Activated T-cell treated with anti-CD3 and anti-CD28 coated beads, Interleukin-2, amount 50 U/mL, for 24 hours (primary cell): ENCODE results near the gene SLC7A6OS.

Experiments
- DNase-seq: peaks from one replicate; pipeline ENCODE4 v3.0.0-alpha.2; 2020
- H3K27ac Mint-ChIP-seq: 2 replicates; pipeline ENCODE4 v1.8.0; 2020; ENCODE audit warnings: mild to moderate bottlenecking, mixed read lengths
- H3K27me3 Mint-ChIP-seq: 2 replicates; pipeline ENCODE4 v1.8.0; 2020; ENCODE audit warnings: mixed read lengths
- H3K36me3 Mint-ChIP-seq: 2 replicates; pipeline ENCODE4 v1.8.0; 2020; ENCODE audit warnings: low read depth, mixed read lengths
- H3K4me1 Mint-ChIP-seq: 2 replicates; pipeline ENCODE4 v1.8.0; 2020; ENCODE audit warnings: low read depth, mixed read lengths
- H3K4me3 Mint-ChIP-seq: 2 replicates; pipeline ENCODE4 v1.8.0; 2020; ENCODE audit warnings: mild to moderate bottlenecking, moderate library complexity, mixed read lengths
- H3K9me3 Mint-ChIP-seq: 2 replicates; pipeline ENCODE4 v1.8.0; 2020; ENCODE audit warnings: mixed read lengths

Gene SLC7A6OS

DNA sequence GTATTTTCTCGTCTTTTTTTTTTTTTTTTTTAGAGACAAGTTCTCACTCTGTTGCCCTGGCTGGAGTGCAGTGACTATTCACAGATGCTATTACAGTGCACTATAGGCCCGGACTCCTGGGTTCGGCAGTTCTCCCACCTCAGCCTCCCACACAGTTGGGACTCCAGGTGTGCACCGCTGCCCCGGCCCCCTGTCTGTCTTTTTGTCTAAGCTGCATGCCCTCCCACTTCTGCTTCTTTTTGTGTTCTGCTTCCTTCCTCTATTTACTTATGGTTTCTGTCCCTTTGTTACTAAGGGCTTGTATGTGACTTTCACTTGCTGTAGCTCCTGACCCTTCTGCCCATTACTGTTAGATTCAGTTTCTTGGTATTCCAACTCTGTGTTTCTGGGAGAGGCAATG lies 25.9 kb downstream of the SLC7A6OS start:
- DNase-seq: no peak
- no peaks in the 10 kb centered on the region for H3K27me3 Mint-ChIP-seq
- H3K36me3 Mint-ChIP-seq: peaks cover 89% of the 10 kb centered on the region

DNA sequence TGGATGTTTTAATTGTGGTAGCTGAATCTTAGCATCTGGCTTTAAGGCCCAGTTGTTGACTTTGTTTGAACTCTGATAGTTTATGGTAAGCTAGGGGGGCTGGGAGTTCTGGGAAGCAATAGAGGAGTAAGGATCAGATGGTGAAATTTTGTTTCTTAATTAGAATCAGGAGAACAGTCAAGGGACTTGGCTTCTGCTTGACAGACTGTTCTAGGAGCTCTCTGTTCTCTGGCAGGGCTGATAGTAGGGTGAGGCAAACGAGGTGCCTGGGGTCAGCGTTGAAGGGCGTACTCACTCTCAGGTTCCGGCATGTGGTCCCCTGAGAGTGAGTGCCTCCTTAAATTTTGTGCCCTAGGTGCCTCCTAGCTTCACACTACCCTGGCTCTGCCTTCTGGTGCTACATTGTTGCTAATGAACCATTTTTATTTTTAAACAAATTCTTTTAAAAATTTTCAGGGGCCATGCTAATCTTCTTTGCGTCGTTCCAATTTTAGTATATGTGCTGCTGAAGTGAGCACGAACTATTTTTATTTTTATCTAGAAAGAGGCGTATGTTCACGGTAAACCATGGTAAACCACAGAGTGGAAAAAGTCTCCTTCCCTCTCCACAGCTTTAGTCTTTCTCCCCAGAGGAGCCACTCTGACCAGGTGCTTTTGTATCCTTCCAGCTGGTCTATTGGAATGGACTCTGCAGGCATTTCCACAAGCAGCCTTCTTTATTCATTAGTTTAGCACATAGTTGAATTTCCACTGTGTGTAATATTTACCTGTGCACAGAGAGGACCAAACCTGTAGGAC lies 26.7 kb downstream of the SLC7A6OS start:
- Mint-ChIP-seq H3K27ac (peak overlapping the region; percentile 92), H3K9me3 (no peaks in the 10 kb centered on the region), H3K36me3 (peaks cover 89% of the 10 kb centered on the region), H3K4me1 (peaks cover 93% of the 10 kb centered on the region), H3K4me3 (peak overlapping the region; percentile 24), H3K27me3 (no peaks in the 10 kb centered on the region)
- no peak for DNase-seq

More for the DNA sequence above, 25.9 kb downstream of the SLC7A6OS start:
- Mint-ChIP-seq H3K9me3 (no peaks in the 10 kb centered on the region), H3K4me1 (peaks cover 94% of the 10 kb centered on the region), H3K27ac (peak overlapping the region; percentile 92), H3K4me3 (peak overlapping the region; percentile 24)

DNA sequence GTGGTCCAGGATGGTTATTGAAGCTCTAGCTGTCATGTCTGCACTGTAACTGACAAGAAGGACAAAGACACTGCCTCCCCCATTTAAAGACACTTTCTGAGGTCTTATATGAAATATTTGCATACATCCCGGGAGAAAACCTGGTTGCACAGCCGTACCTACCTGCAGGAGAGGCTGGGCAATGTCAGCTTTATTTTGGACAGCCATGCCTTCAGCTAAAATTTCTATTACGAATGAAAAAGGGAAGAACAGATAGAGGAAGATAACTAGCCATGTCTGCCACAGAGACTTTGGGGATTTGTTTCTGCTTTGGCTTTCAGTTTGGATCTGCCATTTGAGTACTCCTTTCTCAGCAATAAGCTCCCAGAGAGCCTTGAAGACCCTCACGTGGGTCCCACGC lies 27.4 kb downstream of the SLC7A6OS start:
- Mint-ChIP-seq H3K4me3 (peak overlapping the region; percentile 24), H3K36me3 (peaks cover 88% of the 10 kb centered on the region), H3K4me1 (peaks cover 88% of the 10 kb centered on the region), H3K27me3 (no peaks in the 10 kb centered on the region), H3K27ac (peak overlapping the region; percentile 92), H3K9me3 (no peaks in the 10 kb centered on the region)
- DNase-seq: no peak

DNA sequence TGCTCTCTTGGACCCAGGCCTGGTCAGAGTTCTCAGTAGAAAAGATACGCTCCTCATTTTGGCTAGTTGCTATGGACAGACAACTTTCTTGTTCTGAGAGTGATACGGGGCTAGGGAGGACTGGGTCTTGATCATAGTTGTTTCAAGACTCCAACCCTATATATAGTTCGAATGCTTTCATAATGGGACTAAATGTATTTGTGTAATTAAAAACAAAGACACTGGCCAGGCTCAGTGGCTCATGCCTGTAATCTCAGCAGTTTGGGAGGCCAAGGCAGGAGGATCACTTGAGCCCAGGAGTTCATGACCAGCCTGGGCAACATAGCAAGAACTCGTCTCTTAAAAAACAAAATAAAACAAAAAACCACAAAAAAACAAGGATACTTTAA lies 28.7 kb downstream of the SLC7A6OS start:
- Mint-ChIP-seq H3K36me3 (peaks cover 80% of the 10 kb centered on the region), H3K4me3 (no peak overlapping the region), H3K27me3 (no peaks in the 10 kb centered on the region), H3K4me1 (peaks cover 75% of the 10 kb centered on the region), H3K27ac (peak overlapping the region; percentile 92), H3K9me3 (no peaks in the 10 kb centered on the region)
- DNase-seq: no peak

DNA sequence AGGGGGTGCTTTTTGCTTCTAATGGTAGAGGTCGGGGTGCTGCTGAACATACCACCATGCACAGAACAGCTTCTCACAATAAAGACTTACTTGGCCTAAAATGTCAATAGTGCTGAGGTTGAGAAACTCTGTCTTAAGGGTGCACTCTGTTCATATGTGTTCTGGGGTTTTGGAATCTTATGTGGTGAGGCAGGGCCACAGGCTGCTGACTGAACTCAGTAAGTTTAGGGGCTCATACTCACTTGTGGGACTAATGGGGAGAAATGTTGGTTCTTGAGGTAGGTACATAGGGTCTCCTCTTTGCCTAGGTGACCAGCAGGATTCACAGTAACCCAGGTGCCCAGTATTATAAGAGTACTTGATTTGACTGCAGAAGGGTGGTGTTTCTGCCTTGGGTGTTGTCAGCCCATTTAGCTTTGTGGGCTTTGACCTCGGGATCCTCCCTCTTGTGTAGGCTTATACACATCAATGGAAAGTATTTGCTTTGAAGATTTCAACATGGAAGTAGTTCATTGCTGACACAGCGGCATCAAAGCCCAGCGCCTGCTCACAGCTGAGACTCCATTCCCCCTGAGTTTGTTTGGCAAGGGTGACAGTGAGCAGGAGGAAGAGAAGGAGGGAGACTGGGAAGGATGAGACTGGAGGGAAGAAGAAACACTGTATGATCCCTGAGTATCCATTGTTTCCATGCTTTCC lies 29.2 kb downstream of the SLC7A6OS start:
- DNase-seq: no peak
- Mint-ChIP-seq H3K4me1 (peaks cover 73% of the 10 kb centered on the region), H3K36me3 (peaks cover 81% of the 10 kb centered on the region), H3K4me3 (no peak overlapping the region), H3K9me3 (no peaks in the 10 kb centered on the region), H3K27ac (peak overlapping the region; percentile 92), H3K27me3 (no peaks in the 10 kb centered on the region)

DNA sequence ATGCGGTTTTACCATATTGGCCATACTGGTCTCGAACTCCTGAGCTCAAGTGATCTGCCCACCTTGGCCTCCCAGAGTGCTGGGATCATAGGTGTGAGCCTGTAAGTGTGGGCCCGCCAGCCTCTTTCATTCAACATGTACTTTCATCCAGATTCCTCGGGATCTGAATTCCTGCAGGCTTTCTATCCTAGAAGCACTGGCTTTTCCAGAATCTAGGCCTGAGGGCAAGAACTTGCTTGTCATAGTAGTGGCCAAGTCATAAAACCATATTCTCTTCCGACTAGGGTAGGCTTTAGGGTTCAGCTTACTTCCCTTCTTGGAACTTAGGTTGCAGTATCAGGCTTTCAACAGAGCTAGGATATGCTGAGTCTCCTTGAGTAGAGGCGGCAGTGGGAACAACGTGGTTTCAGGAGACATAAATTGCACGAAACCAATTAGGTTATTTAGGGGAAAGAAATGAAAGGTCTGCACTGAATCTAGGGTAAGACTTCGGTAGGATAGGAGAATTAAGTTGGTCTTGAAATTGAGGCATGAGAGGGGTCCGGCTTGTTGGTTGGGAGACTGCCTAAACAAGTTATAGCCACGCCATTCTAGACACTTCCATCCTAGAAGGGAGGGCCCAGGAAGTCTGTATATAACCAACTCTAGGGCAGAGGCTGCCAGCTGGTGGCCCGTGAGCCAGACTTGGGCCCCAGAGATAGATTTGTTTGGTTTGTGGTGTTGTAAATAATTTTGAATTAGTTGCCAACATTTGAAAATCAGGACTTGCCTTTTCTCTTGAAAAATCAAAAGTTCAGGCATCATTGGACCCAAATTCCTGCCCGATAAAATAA lies 30.8 kb downstream of the SLC7A6OS start:
- Mint-ChIP-seq H3K27me3 (no peaks in the 10 kb centered on the region), H3K36me3 (peaks cover 84% of the 10 kb centered on the region), H3K4me3 (no peak overlapping the region), H3K27ac (peak overlapping the region; percentile 81), H3K9me3 (no peaks in the 10 kb centered on the region), H3K4me1 (peaks cover 72% of the 10 kb centered on the region)
- DNase-seq: no peak

GRCh38 chr16:68276223-68276622 lies 34.5 kb downstream of the SLC7A6OS start:
- peaks cover 72% of the 10 kb centered on the region for H3K4me1 Mint-ChIP-seq
- no peak overlapping the region for H3K4me3 Mint-ChIP-seq
- no peaks in the 10 kb centered on the region for H3K27me3 Mint-ChIP-seq
- H3K36me3 Mint-ChIP-seq: peaks cover 83% of the 10 kb centered on the region
- peak overlapping the region; percentile 95 for H3K27ac Mint-ChIP-seq
- no peaks in the 10 kb centered on the region for H3K9me3 Mint-ChIP-seq
- DNase-seq: no peak

DNA sequence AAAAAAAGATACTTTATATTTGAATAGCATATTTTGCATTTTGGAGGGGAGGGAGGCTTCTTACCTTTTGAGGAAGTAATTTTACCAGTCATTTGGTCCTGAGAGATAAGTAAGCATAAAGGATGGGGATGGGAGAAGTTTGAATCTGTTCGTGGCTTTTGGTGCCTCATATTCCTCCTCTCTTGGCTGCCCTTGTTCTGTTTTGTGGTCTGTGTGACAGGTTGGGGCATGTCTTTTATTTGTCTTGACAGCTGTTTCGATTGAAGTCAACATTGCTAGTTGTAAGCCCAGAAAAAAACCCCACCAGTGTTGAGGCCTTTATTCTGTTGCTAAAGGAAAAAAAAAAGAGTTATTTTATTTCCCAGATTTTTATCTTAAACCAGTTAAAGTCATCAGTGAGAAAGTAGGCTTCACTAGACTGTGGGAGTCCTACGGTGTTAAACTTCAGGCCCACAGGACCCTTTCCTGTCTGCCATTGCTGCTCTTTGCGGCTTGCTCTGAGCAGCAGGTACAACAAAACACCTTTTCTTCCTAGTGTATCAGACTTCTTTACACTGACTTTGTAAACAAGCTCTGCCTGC lies 35.0 kb downstream of the SLC7A6OS start:
- H3K4me1 Mint-ChIP-seq: peaks cover 72% of the 10 kb centered on the region
- H3K9me3 Mint-ChIP-seq: no peaks in the 10 kb centered on the region
- no peaks in the 10 kb centered on the region for H3K27me3 Mint-ChIP-seq
- no peak for DNase-seq
- H3K36me3 Mint-ChIP-seq: peaks cover 83% of the 10 kb centered on the region
- H3K4me3 Mint-ChIP-seq: peak overlapping the region; percentile 19
- peak overlapping the region; percentile 95 for H3K27ac Mint-ChIP-seq

GRCh38 chr16:68274441-68274840 lies 36.3 kb downstream of the SLC7A6OS start:
- no peaks in the 10 kb centered on the region for H3K27me3 Mint-ChIP-seq
- H3K9me3 Mint-ChIP-seq: no peaks in the 10 kb centered on the region
- H3K36me3 Mint-ChIP-seq: peaks cover 86% of the 10 kb centered on the region
- H3K27ac Mint-ChIP-seq: peak overlapping the region; percentile 95
- no peak overlapping the region for H3K4me3 Mint-ChIP-seq
- peaks cover 75% of the 10 kb centered on the region for H3K4me1 Mint-ChIP-seq
- no peak for DNase-seq

DNA sequence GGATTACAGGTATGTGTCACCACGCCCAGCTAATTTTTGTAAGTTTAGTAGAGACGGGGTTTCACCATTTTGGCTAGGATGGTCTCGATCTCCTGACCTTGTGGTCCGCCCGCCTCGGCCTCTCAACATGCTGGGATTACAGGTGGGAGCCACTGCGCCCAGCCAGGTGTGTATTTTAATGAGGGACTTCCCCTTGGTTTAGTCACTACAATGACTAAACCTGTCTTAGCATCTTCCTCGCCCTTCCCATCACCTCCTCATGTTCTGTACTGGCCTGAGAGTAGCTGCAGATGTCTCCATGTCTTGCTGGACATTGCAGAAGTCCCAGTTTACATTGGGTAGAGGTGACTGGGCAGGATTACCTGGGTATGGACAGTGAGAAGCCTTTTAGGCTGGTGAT lies 36.9 kb downstream of the SLC7A6OS start:
- Mint-ChIP-seq H3K27me3 (no peaks in the 10 kb centered on the region), H3K27ac (peak overlapping the region; percentile 95), H3K4me1 (peaks cover 77% of the 10 kb centered on the region), H3K36me3 (peaks cover 86% of the 10 kb centered on the region), H3K4me3 (peak overlapping the region; percentile 25), H3K9me3 (no peaks in the 10 kb centered on the region)
- DNase-seq: no peak

- peak overlapping the region; percentile 95 for H3K27ac Mint-ChIP-seq
- peaks cover 90% of the 10 kb centered on the region for H3K36me3 Mint-ChIP-seq
Measured at GRCh38 chr16:68273459-68273858, 37.3 kb downstream of the SLC7A6OS start.

DNA sequence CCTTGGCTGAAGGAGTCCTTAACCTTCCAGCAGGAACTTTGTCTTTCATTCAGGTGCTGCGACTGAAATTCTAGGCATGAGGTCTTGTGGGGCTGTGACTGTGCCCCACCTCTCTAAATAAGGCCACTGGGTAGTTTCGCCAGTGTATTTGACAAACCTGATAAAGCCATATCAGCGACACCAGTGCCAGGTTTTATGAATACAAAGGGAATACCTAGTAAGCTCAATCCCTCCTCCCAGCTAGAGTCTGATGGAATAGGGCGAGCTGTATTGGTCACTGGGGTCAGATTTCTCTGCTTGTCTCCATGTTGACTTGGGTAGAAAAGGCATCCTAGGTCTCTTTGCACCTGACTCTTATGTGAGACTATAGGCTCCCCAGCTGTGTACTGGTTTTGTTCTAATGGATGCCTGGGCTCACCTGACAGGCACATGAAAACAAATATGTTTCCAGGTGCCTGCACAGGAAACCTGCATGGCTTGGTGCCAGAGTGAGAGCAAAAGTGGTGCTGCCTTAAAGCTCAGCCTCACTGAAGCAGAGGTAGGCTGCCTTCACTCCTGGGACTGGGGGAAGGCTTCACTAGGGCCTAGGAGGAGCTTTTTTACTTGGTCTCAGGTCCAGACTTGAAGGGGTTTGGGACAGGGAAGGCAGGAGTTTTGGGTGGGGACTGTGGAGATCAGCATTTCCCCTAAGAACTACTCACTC lies 38.1 kb downstream of the SLC7A6OS start:
- Mint-ChIP-seq H3K27me3 (no peaks in the 10 kb centered on the region), H3K9me3 (no peaks in the 10 kb centered on the region), H3K4me3 (peak overlapping the region; percentile 63), H3K27ac (peak overlapping the region; percentile 95), H3K36me3 (peaks cover 93% of the 10 kb centered on the region), H3K4me1 (peaks cover 88% of the 10 kb centered on the region)
- no peak for DNase-seq

More at GRCh38 chr16:68273459-68273858, 37.3 kb downstream of the SLC7A6OS start:
- Mint-ChIP-seq H3K4me1 (peaks cover 80% of the 10 kb centered on the region), H3K4me3 (peak overlapping the region; percentile 63), H3K27me3 (no peaks in the 10 kb centered on the region), H3K9me3 (no peaks in the 10 kb centered on the region)
- no peak for DNase-seq

GRCh38 chr16:68270353-68270752 lies 40.4 kb downstream of the SLC7A6OS start:
- H3K36me3 Mint-ChIP-seq: peaks cover 89% of the 10 kb centered on the region
- DNase-seq: no peak
- peak overlapping the region; percentile 39 for H3K4me3 Mint-ChIP-seq
- H3K4me1 Mint-ChIP-seq: peaks cover 90% of the 10 kb centered on the region
- no peaks in the 10 kb centered on the region for H3K9me3 Mint-ChIP-seq
- no peaks in the 10 kb centered on the region for H3K27me3 Mint-ChIP-seq
- H3K27ac Mint-ChIP-seq: peak overlapping the region; percentile 95

GRCh38 chr16:68269793-68270192 lies 41.0 kb downstream of the SLC7A6OS start:
- Mint-ChIP-seq H3K36me3 (peaks cover 89% of the 10 kb centered on the region), H3K27me3 (no peaks in the 10 kb centered on the region), H3K9me3 (no peaks in the 10 kb centered on the region), H3K4me1 (peaks cover 85% of the 10 kb centered on the region), H3K27ac (peak overlapping the region; percentile 95), H3K4me3 (peak overlapping the region; percentile 47)
- no peak for DNase-seq
